ENCODE data around the gene PLCB1.

GRCh38 chr20:8413691-8414090, 281.6 kb downstream of the PLCB1 start:
- TF ChIP-seq CTCF (conservative IDR thresholded peaks at IDR 0.05; ENCODE audit: low read length): peak; percentile 35
- TF ChIP-seq EZH2phosphoT487 (IDR thresholded peaks at IDR 0.05; ENCODE audit: borderline replicate concordance): no peak
